GM12872 (cell line): ENCODE data around the gene SURF1.
A peak's percentile ranks its signal among the peaks of the same experiment; 100 is the strongest.

ENCODE experiments used
- TF ChIP-seq, protein P1 (sequence below): IDR thresholded peaks from 3 replicates; pipeline ENCODE4 v1.5.1; 2011; ENCODE audit warnings: low read depth, mild to moderate bottlenecking, low read length, moderate library complexity; ENCODE audit not compliant: insufficient read depth

Gene SURF1

DNA sequence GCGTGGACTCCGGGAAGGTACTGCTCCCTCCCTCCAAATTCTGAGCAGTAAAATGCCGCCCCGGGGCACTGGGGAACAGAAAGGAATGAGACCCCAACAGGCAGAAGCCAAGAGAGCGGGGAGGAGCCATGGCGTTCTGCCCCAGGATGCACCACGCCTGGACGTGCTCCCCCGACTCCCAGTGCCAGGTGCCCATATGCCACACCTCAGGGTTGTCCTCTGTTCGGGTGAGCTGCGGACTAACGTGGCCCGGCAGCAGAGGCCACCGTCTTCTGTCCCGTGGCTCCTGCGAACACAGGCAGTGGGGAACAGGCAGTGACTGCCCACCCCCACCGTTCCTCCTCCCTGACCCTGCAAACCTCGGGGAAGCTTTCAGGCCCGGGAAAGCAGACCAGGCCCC lies 25.1 kb downstream of the SURF1 start:
- TF ChIP-seq, protein P1, sequence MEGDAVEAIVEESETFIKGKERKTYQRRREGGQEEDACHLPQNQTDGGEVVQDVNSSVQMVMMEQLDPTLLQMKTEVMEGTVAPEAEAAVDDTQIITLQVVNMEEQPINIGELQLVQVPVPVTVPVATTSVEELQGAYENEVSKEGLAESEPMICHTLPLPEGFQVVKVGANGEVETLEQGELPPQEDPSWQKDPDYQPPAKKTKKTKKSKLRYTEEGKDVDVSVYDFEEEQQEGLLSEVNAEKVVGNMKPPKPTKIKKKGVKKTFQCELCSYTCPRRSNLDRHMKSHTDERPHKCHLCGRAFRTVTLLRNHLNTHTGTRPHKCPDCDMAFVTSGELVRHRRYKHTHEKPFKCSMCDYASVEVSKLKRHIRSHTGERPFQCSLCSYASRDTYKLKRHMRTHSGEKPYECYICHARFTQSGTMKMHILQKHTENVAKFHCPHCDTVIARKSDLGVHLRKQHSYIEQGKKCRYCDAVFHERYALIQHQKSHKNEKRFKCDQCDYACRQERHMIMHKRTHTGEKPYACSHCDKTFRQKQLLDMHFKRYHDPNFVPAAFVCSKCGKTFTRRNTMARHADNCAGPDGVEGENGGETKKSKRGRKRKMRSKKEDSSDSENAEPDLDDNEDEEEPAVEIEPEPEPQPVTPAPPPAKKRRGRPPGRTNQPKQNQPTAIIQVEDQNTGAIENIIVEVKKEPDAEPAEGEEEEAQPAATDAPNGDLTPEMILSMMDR = no peak

DNA sequence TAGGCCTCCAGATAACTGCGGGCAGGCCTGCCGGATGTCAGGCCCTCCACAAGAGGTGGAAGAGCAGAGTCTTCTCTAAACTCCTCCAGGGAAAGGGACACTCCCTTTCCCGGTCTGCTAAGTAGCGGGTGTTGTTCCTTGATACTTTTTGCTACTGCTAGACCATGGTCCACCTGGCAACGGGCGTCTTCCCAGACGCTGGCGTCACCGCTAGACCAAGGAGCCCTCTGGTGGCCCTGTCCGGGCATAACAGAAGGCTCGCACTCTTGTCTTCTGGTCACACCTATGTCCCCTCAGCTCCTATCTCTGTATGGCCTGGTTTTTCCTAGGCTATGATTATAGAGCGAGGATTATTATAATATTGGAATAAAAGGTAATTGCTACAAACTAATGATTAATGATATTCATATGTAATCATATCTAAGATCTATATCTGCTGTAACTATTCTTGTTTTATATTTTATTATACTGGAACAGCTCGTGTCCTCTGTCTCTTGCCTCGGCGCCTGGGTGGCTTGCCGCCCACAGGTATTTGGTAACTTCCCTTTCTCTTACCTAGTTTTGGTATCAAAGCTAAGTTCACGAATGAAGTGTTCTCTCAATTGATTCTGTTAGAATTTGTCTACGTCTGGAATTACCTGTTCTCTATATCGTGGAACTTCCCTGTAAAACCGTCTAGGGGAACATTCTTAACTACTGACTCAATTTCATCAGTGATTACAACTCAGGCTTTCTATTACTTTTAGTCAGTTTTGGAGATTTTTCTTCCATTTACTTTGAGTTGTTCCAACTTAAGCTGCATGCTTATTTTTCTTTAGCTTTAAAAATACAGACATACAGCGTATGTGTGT lies 26.8 kb downstream of the SURF1 start:
- TF ChIP-seq, protein P1 = peak; percentile 63

DNA sequence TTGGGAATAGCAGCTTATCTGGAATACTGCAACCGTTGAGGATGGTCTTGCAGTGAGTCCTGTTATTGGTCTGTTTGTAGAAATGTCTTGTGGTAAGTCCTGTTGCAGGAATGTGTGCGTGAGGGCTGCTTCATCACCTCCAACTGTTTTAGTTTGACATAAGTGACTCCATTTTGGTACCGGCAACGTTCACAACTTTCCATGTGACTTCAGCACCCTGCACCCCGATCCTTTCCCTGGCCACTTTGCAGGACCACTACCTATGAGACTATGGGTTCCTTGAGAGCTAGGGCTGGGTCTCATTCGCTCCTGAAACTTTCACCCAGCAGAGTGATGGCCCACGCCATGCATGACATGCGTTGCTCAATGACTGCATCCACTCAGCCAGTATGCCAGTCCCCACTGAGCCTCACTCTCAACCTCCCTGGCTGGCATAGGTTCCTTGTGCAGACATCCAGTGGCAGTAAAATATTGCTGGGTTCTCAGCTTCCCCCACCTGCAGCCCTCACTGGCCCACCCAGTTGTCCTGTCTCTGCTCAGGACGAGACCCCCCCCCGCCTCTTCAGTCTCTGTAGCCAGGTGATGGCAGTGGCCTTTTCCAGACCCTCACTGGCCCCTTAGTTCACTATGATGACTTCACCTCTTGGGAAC lies 28.3 kb downstream of the SURF1 start:
- TF ChIP-seq, protein P1 = no peak

DNA sequence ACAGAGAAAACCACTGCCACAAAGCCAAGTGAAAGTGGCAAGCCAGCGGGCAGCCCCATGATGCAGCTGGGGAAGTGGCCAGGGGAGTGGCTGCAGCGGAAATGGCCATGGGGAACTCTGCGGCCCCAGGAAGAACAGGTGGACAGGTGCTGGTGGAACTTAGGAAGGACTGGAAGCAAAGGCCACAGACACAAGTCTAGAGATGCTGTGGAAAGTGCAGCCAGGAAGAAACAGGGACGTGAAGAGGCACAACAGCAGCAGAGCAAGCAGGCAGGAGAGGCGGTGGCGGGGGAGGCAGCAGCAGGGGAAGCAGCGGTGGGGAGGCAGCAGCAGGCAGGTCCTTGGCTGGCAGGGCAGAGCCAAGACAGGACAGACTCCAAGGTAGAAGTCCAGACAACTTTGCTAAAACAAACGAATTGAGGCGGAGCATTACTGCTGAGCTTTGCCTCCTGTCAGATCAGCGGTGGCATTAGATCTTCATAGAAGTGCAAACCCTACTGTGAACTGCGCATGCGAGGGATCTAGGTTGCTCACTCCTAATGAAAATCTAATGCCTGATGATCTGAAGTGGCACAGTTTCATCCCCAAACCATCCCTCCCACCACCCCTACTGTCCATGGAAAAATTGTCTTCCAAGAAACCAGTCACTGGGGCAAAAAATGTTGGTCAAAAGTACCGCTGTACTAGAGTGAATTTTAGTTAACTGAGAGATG lies 32.1 kb downstream of the SURF1 start:
- TF ChIP-seq, protein P1 = no peak

DNA sequence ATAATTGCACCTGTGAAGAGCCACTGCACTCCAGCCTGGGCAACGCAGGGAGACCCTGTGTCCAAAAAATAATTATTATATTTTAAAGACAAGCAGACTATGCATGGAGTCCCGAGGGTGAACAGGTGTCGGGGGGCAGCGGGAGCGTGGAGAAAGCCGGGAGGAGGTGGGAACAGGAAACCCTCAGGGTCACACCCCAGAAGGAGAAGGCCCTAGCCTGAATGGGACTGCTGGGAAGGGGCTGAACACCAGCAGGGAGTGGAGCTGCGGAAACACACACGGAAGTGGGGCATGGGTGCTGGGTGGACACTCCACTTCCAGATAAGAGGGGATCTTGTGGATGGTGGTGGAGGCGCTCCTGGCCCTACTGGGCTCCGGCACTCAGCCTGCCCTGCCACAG lies 33.1 kb downstream of the SURF1 start:
- TF ChIP-seq, protein P1 = no peak

DNA sequence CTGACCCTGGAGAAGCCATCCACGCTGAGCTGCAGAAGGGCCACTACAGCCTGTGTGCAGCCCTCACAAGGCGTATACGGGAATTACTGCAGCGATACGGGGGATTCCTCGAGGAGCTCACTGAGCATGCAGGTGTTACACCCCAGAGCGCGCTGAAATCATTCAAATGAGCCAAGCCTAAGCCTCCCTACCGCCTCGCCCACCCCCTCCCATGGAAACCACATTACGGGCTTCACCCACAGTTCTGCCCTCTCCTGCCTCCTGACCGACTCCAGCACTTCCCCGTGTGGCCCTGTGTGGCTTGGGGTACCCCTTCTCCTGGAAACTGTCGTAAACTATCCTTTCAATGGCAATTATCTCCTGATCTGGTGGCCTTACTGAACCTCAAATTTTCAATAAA lies 33.6 kb downstream of the SURF1 start:
- TF ChIP-seq, protein P1 = no peak

DNA sequence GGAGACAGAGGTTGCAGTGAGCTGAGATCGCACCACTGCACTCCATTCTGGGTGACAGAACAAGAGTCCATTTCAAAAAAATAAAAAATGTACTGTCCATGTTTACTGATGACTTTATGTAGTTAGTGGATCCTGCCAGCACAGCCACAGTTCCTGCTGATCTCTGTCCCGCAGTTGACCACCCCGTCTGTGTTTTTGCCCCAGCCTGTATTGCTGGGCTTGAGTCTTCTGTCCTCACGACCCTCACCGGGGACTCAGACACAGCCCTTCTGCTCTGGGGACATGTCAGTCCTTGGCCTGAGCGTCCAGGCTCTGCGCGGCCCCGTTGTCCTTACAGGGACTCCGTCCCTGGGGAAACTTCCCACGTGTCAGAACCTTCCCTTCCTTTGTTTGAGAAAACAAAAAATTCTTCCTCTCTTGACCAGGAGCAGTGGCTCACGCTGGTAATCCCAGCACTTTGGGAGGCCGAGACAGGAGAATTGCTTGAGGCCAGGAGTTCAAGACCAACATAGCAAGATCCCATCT lies 34.8 kb downstream of the SURF1 start:
- TF ChIP-seq, protein P1 = no peak
